Nephron progenitor cell (in vitro differentiated cells): ENCODE measurements around the gene TIMP2.

Experiments used
- DNase-seq: peaks from one replicate; pipeline ENCODE4 v3.0.0; 2021
- H3K27ac Mint-ChIP-seq: 2 replicates; pipeline ENCODE4 v1.8.0; 2021; ENCODE audit warnings: mild to moderate bottlenecking, moderate library complexity, mixed read lengths
- H3K27me3 Mint-ChIP-seq: 2 replicates; pipeline ENCODE4 v1.8.0; 2021; ENCODE audit warnings: mild to moderate bottlenecking, low read depth, mixed read lengths; ENCODE audit not compliant: poor library complexity
- H3K36me3 Mint-ChIP-seq: 2 replicates; pipeline ENCODE4 v1.8.0; 2021; ENCODE audit warnings: low read depth, mixed read lengths
- H3K4me1 Mint-ChIP-seq: 2 replicates; pipeline ENCODE4 v1.8.0; 2021; ENCODE audit warnings: mixed read lengths
- H3K4me3 Mint-ChIP-seq: 2 replicates; pipeline ENCODE4 v1.8.0; 2021; ENCODE audit warnings: mild to moderate bottlenecking, moderate library complexity, mixed read lengths
- H3K9me3 Mint-ChIP-seq: 2 replicates; pipeline ENCODE4 v1.8.0; 2021; ENCODE audit warnings: mild to moderate bottlenecking, moderate library complexity, mixed read lengths
- TF ChIP-seq, protein P1 (sequence below): fragments of 200-600 bp; sonication (generic); IDR thresholded peaks from 2 replicates; pipeline ENCODE4 v1.5.0; 2021; ENCODE audit warnings: antibody characterized with exemption

The TIMP2 gene

DNA sequence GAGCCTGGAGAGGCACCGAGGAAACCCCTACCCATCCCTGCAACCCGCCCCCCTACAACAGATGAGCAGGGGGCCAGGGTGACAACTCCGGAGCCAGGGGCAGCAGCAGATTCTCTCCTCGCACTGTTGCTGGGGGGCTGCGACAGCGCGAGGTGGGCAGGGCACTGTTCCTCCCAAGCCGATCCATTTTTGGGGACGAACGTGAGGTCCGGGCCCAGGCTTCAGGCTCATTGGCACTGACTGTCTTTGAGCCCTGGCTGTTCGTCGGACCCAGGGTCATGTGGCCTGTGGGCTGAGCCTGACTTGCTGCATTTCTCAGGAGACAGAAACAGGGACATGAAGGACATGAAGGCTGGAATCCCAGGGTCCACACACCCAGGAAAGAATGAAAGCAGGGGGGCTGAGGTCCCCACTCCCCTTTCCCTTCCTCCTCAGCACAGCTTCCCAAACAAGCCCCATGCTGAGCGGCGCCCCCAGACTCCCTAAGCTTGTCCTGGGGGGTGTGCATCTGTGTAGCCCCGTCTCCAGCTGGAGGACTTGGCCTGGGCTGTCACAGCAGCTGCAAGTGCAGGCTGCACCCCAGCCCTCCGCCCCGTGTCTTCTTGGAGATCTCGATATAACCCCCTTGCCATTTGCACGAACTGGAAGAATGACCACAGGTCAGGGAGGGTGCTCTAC lies 40.9 kb downstream of the TIMP2 start:
- no peak overlapping the region for H3K4me3 Mint-ChIP-seq
- H3K4me1 Mint-ChIP-seq, result peaks cover 65% of the 10 kb centered on the region
- no peaks in the 10 kb centered on the region for H3K9me3 Mint-ChIP-seq
- peaks cover 8% of the 10 kb centered on the region for H3K36me3 Mint-ChIP-seq
- no peak for DNase-seq
- TF ChIP-seq, protein P1, sequence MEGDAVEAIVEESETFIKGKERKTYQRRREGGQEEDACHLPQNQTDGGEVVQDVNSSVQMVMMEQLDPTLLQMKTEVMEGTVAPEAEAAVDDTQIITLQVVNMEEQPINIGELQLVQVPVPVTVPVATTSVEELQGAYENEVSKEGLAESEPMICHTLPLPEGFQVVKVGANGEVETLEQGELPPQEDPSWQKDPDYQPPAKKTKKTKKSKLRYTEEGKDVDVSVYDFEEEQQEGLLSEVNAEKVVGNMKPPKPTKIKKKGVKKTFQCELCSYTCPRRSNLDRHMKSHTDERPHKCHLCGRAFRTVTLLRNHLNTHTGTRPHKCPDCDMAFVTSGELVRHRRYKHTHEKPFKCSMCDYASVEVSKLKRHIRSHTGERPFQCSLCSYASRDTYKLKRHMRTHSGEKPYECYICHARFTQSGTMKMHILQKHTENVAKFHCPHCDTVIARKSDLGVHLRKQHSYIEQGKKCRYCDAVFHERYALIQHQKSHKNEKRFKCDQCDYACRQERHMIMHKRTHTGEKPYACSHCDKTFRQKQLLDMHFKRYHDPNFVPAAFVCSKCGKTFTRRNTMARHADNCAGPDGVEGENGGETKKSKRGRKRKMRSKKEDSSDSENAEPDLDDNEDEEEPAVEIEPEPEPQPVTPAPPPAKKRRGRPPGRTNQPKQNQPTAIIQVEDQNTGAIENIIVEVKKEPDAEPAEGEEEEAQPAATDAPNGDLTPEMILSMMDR, result no peak
- peak overlapping the region; percentile 80 for H3K27ac Mint-ChIP-seq
- no peaks in the 10 kb centered on the region for H3K27me3 Mint-ChIP-seq

DNA sequence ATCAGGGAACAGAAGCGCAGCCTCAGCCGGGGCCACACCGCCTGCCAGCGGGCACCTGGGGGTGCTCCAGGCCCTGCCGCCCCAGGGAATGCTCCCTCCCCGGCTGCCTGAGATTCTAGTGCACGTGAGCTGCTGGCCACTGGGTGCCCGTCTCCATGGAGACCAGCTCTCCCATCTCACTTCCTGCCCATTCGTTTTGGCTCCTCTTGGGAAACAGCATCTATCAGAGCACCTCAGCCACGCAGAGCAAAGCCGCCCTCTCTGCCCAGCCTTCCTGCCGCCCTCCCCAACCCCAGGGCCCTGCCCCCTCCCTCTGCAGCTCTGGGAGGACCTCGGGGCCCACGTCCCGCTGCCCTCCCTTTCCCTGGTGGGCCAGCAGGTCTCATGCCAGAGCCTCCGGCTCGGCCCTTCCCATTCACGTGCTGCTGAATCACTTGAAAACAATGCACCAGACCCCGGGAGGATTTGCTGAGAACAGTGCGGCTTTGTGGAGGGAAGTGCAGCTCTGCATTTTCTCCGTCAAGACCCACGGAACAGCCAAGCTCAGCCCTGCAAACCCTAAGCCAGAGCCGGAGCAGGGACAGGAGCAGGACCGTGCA lies 41.6 kb downstream of the TIMP2 start:
- Mint-ChIP-seq H3K36me3 (peaks cover 5% of the 10 kb centered on the region), H3K4me3 (peak overlapping the region; percentile 48), H3K27ac (peak overlapping the region; percentile 94), H3K27me3 (no peaks in the 10 kb centered on the region), H3K4me1 (peaks cover 65% of the 10 kb centered on the region), H3K9me3 (no peaks in the 10 kb centered on the region)
- DNase-seq, result peak; percentile 46
- TF ChIP-seq, protein P1, result no peak

DNA sequence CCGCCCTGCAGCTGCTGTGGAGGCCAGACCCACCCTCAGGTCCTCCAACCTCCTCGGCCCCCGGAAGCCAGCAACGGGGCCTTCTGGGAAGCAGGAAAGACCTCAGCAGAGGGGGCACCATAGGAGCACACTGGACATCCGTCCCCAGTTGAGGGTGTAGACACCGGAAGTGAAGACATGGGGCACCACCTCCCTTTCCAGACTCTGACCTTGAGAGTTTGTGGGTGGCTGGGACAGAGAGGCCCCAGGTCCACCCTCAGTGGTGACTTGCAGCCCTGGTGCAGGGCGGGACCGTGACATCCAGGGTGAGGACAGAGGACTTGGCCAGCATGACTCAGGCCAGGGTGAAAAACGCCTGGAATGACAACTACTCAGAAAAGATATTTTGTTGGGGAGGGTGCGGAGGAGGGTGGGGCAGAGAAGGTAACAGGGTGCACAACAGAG lies 42.1 kb downstream of the TIMP2 start:
- TF ChIP-seq, protein P1, result no peak
- Mint-ChIP-seq H3K4me3 (peak overlapping the region; percentile 48), H3K36me3 (peaks cover 4% of the 10 kb centered on the region), H3K27me3 (no peaks in the 10 kb centered on the region), H3K27ac (peak overlapping the region; percentile 89), H3K9me3 (no peaks in the 10 kb centered on the region), H3K4me1 (peaks cover 69% of the 10 kb centered on the region)
- DNase-seq, result no peak

- H3K4me1 Mint-ChIP-seq, result peaks cover 72% of the 10 kb centered on the region
- no peak for DNase-seq
- no peak overlapping the region for H3K4me3 Mint-ChIP-seq
- TF ChIP-seq, protein P1, result no peak
- H3K27ac Mint-ChIP-seq, result no peak overlapping the region
- peaks cover under 1% of the 10 kb centered on the region for H3K36me3 Mint-ChIP-seq
- H3K9me3 Mint-ChIP-seq, result no peaks in the 10 kb centered on the region
- H3K27me3 Mint-ChIP-seq, result no peaks in the 10 kb centered on the region
Observed at GRCh38 chr17:78882540-78883088, 42.6 kb downstream of the TIMP2 start.

GRCh38 chr17:78879635-78880186 lies 45.5 kb downstream of the TIMP2 start:
- Mint-ChIP-seq H3K4me3 (peak overlapping the region; percentile 62), H3K36me3 (peaks cover 5% of the 10 kb centered on the region), H3K4me1 (peaks cover 84% of the 10 kb centered on the region), H3K27ac (peak overlapping the region; percentile 82), H3K9me3 (no peaks in the 10 kb centered on the region), H3K27me3 (peaks cover 2% of the 10 kb centered on the region)
- DNase-seq, result peak; percentile 35
- TF ChIP-seq, protein P1, result no peak
